GM12878 (cell line): ENCODE results near the gene MYO3B. TPM values are rescaled to one million over a fixed set of nuclear protein-coding genes. Genes with fewer than 3 reads are reported as not detected.

Source experiments
- ATAC-seq: fragments of 200-7000 bp; cut with Tn5 transposase; 3 replicates; pipeline ENCODE4 v1.9.1; 2020; ENCODE audit warnings: mild to moderate bottlenecking, moderate library complexity
- BruUV-seq: library from RNA; stranded (reverse); fragments of 400-500 nt; replicated peaks from 2 replicates; lab custom pipeline; 2021; lab: Mats Ljungman, UMichigan
- CTCF ChIA-PET: fragments of 300-600 bp; sonication (Branson Sonifier 250); formaldehyde crosslinking; extraction: SDS; loops from one replicate; lab custom pipeline; 2021; ENCODE audit warnings: inconsistent platforms; lab: Yijun Ruan, JAX
- POLR2A ChIA-PET: fragments of 350-600 bp; formaldehyde crosslinking; extraction: SDS; loops from one replicate; lab custom pipeline; 2021; ENCODE audit warnings: inconsistent platforms; lab: Charles Lee
- RAD21 ChIA-PET: fragments of 300-600 bp; sonication (Branson Sonifier 250); formaldehyde crosslinking; loops from one replicate; lab custom pipeline; 2023; ENCODE audit warnings: antibody characterized with exemption; ENCODE audit not compliant: unreplicated experiment; lab: Charles Lee
- SMC1A ChIA-PET: fragments of 300-600 bp; sonication (Branson Sonifier 250); formaldehyde crosslinking; loops from one replicate; lab custom pipeline; 2023; ENCODE audit not compliant: unreplicated experiment, uncharacterized antibody; lab: Charles Lee
- DNase-seq: peaks from one replicate; pipeline ENCODE4 v3.0.0-alpha.2; 2011; ENCODE audit warnings: low read depth, low spot score
- FAIRE-seq: peaks from 3 replicates; lab custom pipeline; 2011; peaks lifted over from hg19 to GRCh38; lab: Jason Lieb, UNC
- H2AFZ ChIP-seq: 2 replicates; pipeline ENCODE4 v1.6.0; 2011; ENCODE audit warnings: low read depth, low read length, control low read depth; ENCODE audit not compliant: control insufficient read depth
- H3K27ac ChIP-seq: 2 replicates; pipeline ENCODE4 v1.5.1; 2011; ENCODE audit warnings: control low read depth; ENCODE audit not compliant: control insufficient read depth, insufficient read depth
- H3K27me3 ChIP-seq, 2 experiments: replicated peaks in 1 of 2; 2 replicates each; pipeline versions ENCODE4 v1.6.0 to v1.6.1; 2011; ENCODE audit warnings: low read length in 1 of 2; ENCODE audit not compliant: control insufficient read depth in 2 of 2, insufficient read depth in 2 of 2
- H3K36me3 ChIP-seq, 2 experiments: 2 replicates each; pipeline ENCODE4 v1.5.1; 2011; ENCODE audit warnings: low read length in 1 of 2; ENCODE audit not compliant: control insufficient read depth in 2 of 2, insufficient read depth in 2 of 2
- H3K4me1 ChIP-seq: 2 replicates; pipeline ENCODE4 v1.6.1; 2011; ENCODE audit warnings: mild to moderate bottlenecking, low read length, moderate library complexity, mixed read lengths; ENCODE audit not compliant: control insufficient read depth, insufficient read depth
- H3K4me2 ChIP-seq: 2 replicates; pipeline ENCODE4 v1.6.0; 2011; ENCODE audit warnings: control low read depth; ENCODE audit not compliant: control insufficient read depth, insufficient read depth
- H3K4me3 ChIP-seq: fragments of 200-600 bp; sonication (generic); 2 replicates; pipeline ENCODE4 v1.5.1; 2016
- H3K79me2 ChIP-seq: 2 replicates; pipeline ENCODE4 v1.6.0; 2011; ENCODE audit warnings: low read length; ENCODE audit not compliant: control insufficient read depth, insufficient read depth
- H3K9ac ChIP-seq: 2 replicates; pipeline ENCODE4 v1.8.0; 2011; ENCODE audit warnings: low read length, control low read depth, mixed read lengths; ENCODE audit not compliant: control insufficient read depth, insufficient read depth
- H3K9me3 ChIP-seq: replicated peaks from 3 replicates; pipeline ENCODE4 v1.5.1; 2011; ENCODE audit warnings: mild to moderate bottlenecking, low read length; ENCODE audit not compliant: control insufficient read depth, insufficient read depth
- H4K20me1 ChIP-seq: 2 replicates; pipeline ENCODE4 v1.6.0; 2011; ENCODE audit not compliant: control insufficient read depth, insufficient read depth
- HDAC2 ChIP-seq: fragments of 200-600 bp; sonication (generic); IDR thresholded peaks from 2 replicates; pipeline ENCODE4 v1.6.1; 2017
- IRF3 ChIP-seq: fragments of 450-650 bp; IDR thresholded peaks from 2 replicates; pipeline ENCODE4 v1.6.1; 2014; ENCODE audit warnings: mild to moderate bottlenecking
- MLLT1 ChIP-seq: fragments of 450-650 bp; IDR thresholded peaks from 2 replicates; pipeline ENCODE4 v1.6.1; 2016; ENCODE audit warnings: mild to moderate bottlenecking
- MXI1 ChIP-seq: fragments of 150-350 bp; IDR thresholded peaks from 2 replicates; pipeline ENCODE4 v1.6.1; 2011; ENCODE audit warnings: low read depth, mild to moderate bottlenecking, inconsistent platforms, low read length, improper control_type of control experiment
- PML ChIP-seq: IDR thresholded peaks from 2 replicates; pipeline ENCODE4 v1.6.1; 2012; ENCODE audit warnings: low read length, inconsistent platforms
- RELB ChIP-seq: fragments of 450-650 bp; IDR thresholded peaks from 2 replicates; pipeline ENCODE4 v1.6.1; 2017; ENCODE audit warnings: low read depth, mild to moderate bottlenecking, moderate library complexity
- SP1 ChIP-seq: IDR thresholded peaks from one replicate; pipeline ENCODE4 v1.6.1; 2011; ENCODE audit warnings: low read depth, low read length
- TCF7 ChIP-seq: IDR thresholded peaks from 2 replicates; pipeline ENCODE4 v1.6.1; 2014; ENCODE audit warnings: antibody characterized with exemption, borderline replicate concordance
- ZBTB4 ChIP-seq: fragments of 450-650 bp; formaldehyde crosslinking; IDR thresholded peaks from 2 replicates; pipeline ENCODE4 v1.4.0; 2022; ENCODE audit warnings: mild to moderate bottlenecking, moderate library complexity
- ZNF217 ChIP-seq: fragments of 450-650 bp; IDR thresholded peaks from 2 replicates; pipeline ENCODE4 v1.6.1; 2017; ENCODE audit warnings: antibody characterized with exemption, mild to moderate bottlenecking
- ZNF622 ChIP-seq: fragments of 450-650 bp; IDR thresholded peaks from 2 replicates; pipeline ENCODE4 v1.6.1; 2017; ENCODE audit warnings: mild to moderate bottlenecking, inconsistent platforms
- WGBS: methylation state at CpG from one replicate; pipeline ENCODE4 v1.1.6; 2016; ENCODE audit warnings: low lambda C conversion rate; ENCODE audit not compliant: insufficient replicate concordance, insufficient coverage; ENCODE audit errors: missing lambda C conversion rate; 5-methylcytosine and 5-hydroxymethylcytosine counted together
- in situ Hi-C: fragments of 300-500 bp; cut with MboI; formaldehyde crosslinking; loops from 9 replicates; pipeline ENCODE4 v1.14.3; 2018; ENCODE audit warnings: mixed read lengths
- intact Hi-C: fragments of 100-400 bp; cut with micrococcal nuclease; formaldehyde crosslinking; loops from one replicate; pipeline ENCODE4 v1.14.2; 2022; ENCODE audit not compliant: unreplicated experiment
- polyA plus RNA-seq, 11 experiments: library from polyadenylated mRNA; depleted of rRNA in 4 of 11; unstranded in 6 of 11; stranded (reverse) in 5 of 11; fragments of >200 nt; fragmentation: Nextera tagmentation in 4 of 11; fragmentation: Illumina TruSeq in 1 of 11; extraction: Ambion mirVana in 4 of 11; extraction: Trizol in 1 of 11; gene quantifications; 1 replicate in 1 of 11; 2 replicates in 10 of 11; pipeline versions ENCODE4 v1.2.1 to v1.2.3, GENCODE V29; 2011 to 2016; ENCODE audit warnings: inconsistent platforms in 2 of 11, missing spikeins in 2 of 11, low read depth in 1 of 11
- total RNA-seq, 4 experiments: library from RNA; depleted of rRNA in 3 of 4; stranded (reverse); fragments of >200 nt in 3 of 4; fragmentation: Illumina TruSeq in 1 of 4; extraction: Trizol in 1 of 4; gene quantifications; 2 replicates each; pipeline versions ENCODE4 v1.2.1 to v1.2.3, GENCODE V29; 2013 to 2021
- TF ChIP-seq, protein P1 (sequence below): fragments of 450-650 bp; IDR thresholded peaks from 2 replicates; pipeline ENCODE4 v1.6.1; 2018; ENCODE audit warnings: mild to moderate bottlenecking, low read depth, moderate library complexity; ENCODE audit not compliant: partially characterized antibody
- TF ChIP-seq, protein P2 (sequence below): fragments of 450-650 bp; IDR thresholded peaks from 2 replicates; pipeline ENCODE4 v1.6.1; 2017; ENCODE audit warnings: borderline replicate concordance

Gene MYO3B
- total and polyA plus RNA-seq, 10 of the 15 experiments (the other 5 are each of a cell fraction or from before 2014, with no cell fraction given) = 1.1 to 7.1 (median 2.1) TPM

- Histone ChIP-seq H3K4me1 (no peaks in the 10 kb centered on the region), H3K4me3 (no peak overlapping the region), H3K27ac (no peak overlapping the region), H3K36me3 (no peaks in the 10 kb centered on the region), H4K20me1 (no peaks in the 10 kb centered on the region), H3K9ac (no peak overlapping the region), H3K79me2 (no peaks in the 10 kb centered on the region), H3K4me2 (no peak overlapping the region), H2AFZ (no peak overlapping the region), H3K9me3 (no peaks in the 10 kb centered on the region), H3K27me3 (no peaks in the 10 kb centered on the region)
- ChIA-PET SMC1A (interaction anchor here (0.7 kb wide), 1 partner anchor 10 kb away, joined by 3 read pairs; no protein-coding TSS in a partner anchor), CTCF (interaction anchor here (2.0 kb wide), 1 partner anchor 169 kb away, joined by 8 read pairs; no protein-coding TSS in a partner anchor), RAD21 (no interaction called here), POLR2A (no interaction called here)
- FAIRE-seq (no peak), DNase-seq (no peak), ATAC-seq (no peak)
- intact Hi-C loops (no loop called here), in situ Hi-C loops (no loop called here)
- WGBS = 59% methylated on average over 10 of the region's 10 CpGs
- BruUV-seq = no TSS peak
- TF ChIP-seq ZNF217 (no peak), IRF3 (no peak), RELB (no peak), SP1 (no peak), HDAC2 (no peak), PML (no peak), ZBTB4 (CRISPR knock-in tag) (no peak), ZNF622 (no peak), MXI1 (no peak), MLLT1 (no peak), TCF7 (no peak)
- TF ChIP-seq, protein P1, sequence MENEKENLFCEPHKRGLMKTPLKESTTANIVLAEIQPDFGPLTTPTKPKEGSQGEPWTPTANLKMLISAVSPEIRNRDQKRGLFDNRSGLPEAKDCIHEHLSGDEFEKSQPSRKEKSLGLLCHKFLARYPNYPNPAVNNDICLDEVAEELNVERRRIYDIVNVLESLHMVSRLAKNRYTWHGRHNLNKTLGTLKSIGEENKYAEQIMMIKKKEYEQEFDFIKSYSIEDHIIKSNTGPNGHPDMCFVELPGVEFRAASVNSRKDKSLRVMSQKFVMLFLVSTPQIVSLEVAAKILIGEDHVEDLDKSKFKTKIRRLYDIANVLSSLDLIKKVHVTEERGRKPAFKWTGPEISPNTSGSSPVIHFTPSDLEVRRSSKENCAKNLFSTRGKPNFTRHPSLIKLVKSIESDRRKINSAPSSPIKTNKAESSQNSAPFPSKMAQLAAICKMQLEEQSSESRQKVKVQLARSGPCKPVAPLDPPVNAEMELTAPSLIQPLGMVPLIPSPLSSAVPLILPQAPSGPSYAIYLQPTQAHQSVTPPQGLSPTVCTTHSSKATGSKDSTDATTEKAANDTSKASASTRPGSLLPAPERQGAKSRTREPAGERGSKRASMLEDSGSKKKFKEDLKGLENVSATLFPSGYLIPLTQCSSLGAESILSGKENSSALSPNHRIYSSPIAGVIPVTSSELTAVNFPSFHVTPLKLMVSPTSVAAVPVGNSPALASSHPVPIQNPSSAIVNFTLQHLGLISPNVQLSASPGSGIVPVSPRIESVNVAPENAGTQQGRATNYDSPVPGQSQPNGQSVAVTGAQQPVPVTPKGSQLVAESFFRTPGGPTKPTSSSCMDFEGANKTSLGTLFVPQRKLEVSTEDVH = no peak
- TF ChIP-seq, protein P2, sequence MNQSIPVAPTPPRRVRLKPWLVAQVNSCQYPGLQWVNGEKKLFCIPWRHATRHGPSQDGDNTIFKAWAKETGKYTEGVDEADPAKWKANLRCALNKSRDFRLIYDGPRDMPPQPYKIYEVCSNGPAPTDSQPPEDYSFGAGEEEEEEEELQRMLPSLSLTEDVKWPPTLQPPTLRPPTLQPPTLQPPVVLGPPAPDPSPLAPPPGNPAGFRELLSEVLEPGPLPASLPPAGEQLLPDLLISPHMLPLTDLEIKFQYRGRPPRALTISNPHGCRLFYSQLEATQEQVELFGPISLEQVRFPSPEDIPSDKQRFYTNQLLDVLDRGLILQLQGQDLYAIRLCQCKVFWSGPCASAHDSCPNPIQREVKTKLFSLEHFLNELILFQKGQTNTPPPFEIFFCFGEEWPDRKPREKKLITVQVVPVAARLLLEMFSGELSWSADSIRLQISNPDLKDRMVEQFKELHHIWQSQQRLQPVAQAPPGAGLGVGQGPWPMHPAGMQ = no peak
Observed at GRCh38 chr2:170578606-170579005, 400.7 kb downstream of the MYO3B start.
